ENCODE measurements around the gene NOTUM.

NOTUM gene

GRCh38 chr17:81961087-81961511, at the start of gene NOTUM:
Gene NOTUM, minus strand, starts transcription at chr17:81961187. Its CDS starts 278 bp downstream, at chr17:81960909.
- DNase-seq (ENCODE audit: low read depth in 2 of 3, low spot score in 2 of 3), result no peak

GRCh38 chr17:82009413-82009812, 48.4 kb upstream of the NOTUM start:
- no peak for DNase-seq (ENCODE audit: low read depth in 2 of 3, low spot score in 2 of 3)

- no peak for DNase-seq (ENCODE audit: low read depth in 2 of 3, low spot score in 2 of 3)
These were observed 48.0 kb upstream of the NOTUM start for GRCh38 chr17:82008941-82009405.

GRCh38 chr17:82008258-82008940, 47.4 kb upstream of the NOTUM start:
- no peak for DNase-seq (ENCODE audit: low read depth in 2 of 3, low spot score in 2 of 3)

GRCh38 chr17:82007495-82008257, 46.7 kb upstream of the NOTUM start:
- DNase-seq (ENCODE audit: low read depth in 2 of 3, low spot score in 2 of 3), result no peak

- no peak for DNase-seq (ENCODE audit: low read depth in 2 of 3, low spot score in 2 of 3)
These were observed 46.2 kb upstream of the NOTUM start for GRCh38 chr17:82007228-82007494.

- no peak for DNase-seq (ENCODE audit: low read depth in 2 of 3, low spot score in 2 of 3)
These were observed 45.7 kb upstream of the NOTUM start for GRCh38 chr17:82006468-82007227.

- DNase-seq (ENCODE audit: low read depth in 2 of 3, low spot score in 2 of 3), result no peak
These were observed 44.8 kb upstream of the NOTUM start for GRCh38 chr17:82005701-82006348.

GRCh38 chr17:82004517-82005455, 43.8 kb upstream of the NOTUM start:
- DNase-seq (ENCODE audit: low read depth in 2 of 3, low spot score in 2 of 3), result no peak

- no peak for DNase-seq (ENCODE audit: low read depth in 2 of 3, low spot score in 2 of 3)
These were observed 42.7 kb upstream of the NOTUM start for GRCh38 chr17:82003411-82004381.

- DNase-seq (ENCODE audit: low read depth in 2 of 3, low spot score in 2 of 3), result no peak
These were observed 40.6 kb upstream of the NOTUM start for GRCh38 chr17:82001571-82002056.

GRCh38 chr17:82000803-82001570, 40.0 kb upstream of the NOTUM start:
- DNase-seq (ENCODE audit: low read depth in 2 of 3, low spot score in 2 of 3), result no peak

- DNase-seq (ENCODE audit: low read depth in 2 of 3, low spot score in 2 of 3), result no peak
These were observed 39.2 kb upstream of the NOTUM start for GRCh38 chr17:81999976-82000802.

GRCh38 chr17:81999587-81999975, 38.6 kb upstream of the NOTUM start:
- DNase-seq (ENCODE audit: low read depth in 2 of 3, low spot score in 2 of 3), result no peak

GRCh38 chr17:81998691-81999438, 37.9 kb upstream of the NOTUM start:
- DNase-seq (ENCODE audit: low read depth in 2 of 3, low spot score in 2 of 3), result no peak

GRCh38 chr17:81998212-81998611, 37.2 kb upstream of the NOTUM start:
- DNase-seq (ENCODE audit: low read depth in 2 of 3, low spot score in 2 of 3), result no peak

Data from activated CD8-positive, alpha-beta memory T cell treated with anti-CD3 and anti-CD28 coated beads for 48 hours (primary cell).